ENCODE measurements around the gene TRMT2B. TPM values are rescaled to one million over a fixed set of nuclear protein-coding genes. Genes with fewer than 3 reads are reported as not detected.

TRMT2B gene
- total and polyA plus RNA-seq, 9 donors, result 8.8 to 18.1 (median 14.9) TPM

GRCh38 chrX:101040197-101040596 lies 11.7 kb downstream of the TRMT2B start:
- Histone ChIP-seq H3K36me3 (no peaks in the 10 kb centered on the region), H3K4me1 (ENCODE audit: insufficient read depth) (no peaks in the 10 kb centered on the region), H3K4me3 (no peak overlapping the region), H3K9me3 (no peaks in the 10 kb centered on the region), H3K27me3 (no peaks in the 10 kb centered on the region), H3K27ac (no peak overlapping the region)
- WGBS, 3 donors, result 81 to 84% (median 82%) methylated on average over 4 of the region's 4 CpGs
- no peak for TF ChIP-seq CTCF (IDR thresholded peaks at IDR 0.05)
- no peak for TF ChIP-seq EP300 (IDR thresholded peaks at IDR 0.05)
- no peak for TF ChIP-seq POLR2A (IDR thresholded peaks at IDR 0.05)
- no peak for DNase-seq
- intact Hi-C loops (cut with DNase I), result no loop called here

- Histone ChIP-seq H3K36me3 (no peaks in the 10 kb centered on the region), H3K27me3 (no peaks in the 10 kb centered on the region), H3K4me1 (ENCODE audit: insufficient read depth) (no peaks in the 10 kb centered on the region), H3K9me3 (no peaks in the 10 kb centered on the region), H3K27ac (no peak overlapping the region), H3K4me3 (no peak overlapping the region)
- intact Hi-C loops (cut with DNase I), result no loop called here
- DNase-seq, result no peak
- TF ChIP-seq CTCF (IDR thresholded peaks at IDR 0.05) (no peak), EP300 (IDR thresholded peaks at IDR 0.05) (no peak), POLR2A (IDR thresholded peaks at IDR 0.05) (no peak)
Observed at GRCh38 chrX:101037231-101037630, 14.7 kb downstream of the TRMT2B start.

- H3K4me1 ChIP-seq (ENCODE audit: insufficient read depth), result no peaks in the 10 kb centered on the region
- no peak overlapping the region for H3K4me3 ChIP-seq
- no peak overlapping the region for H3K27ac ChIP-seq
- 70 to 83% (median 82%) methylated on average over 1 of the region's 1 CpG for WGBS, 3 donors
- no peaks in the 10 kb centered on the region for H3K36me3 ChIP-seq
- intact Hi-C loops (cut with DNase I), result no loop called here
- TF ChIP-seq CTCF (IDR thresholded peaks at IDR 0.05) (no peak), EP300 (IDR thresholded peaks at IDR 0.05) (no peak), POLR2A (IDR thresholded peaks at IDR 0.05) (no peak)
- H3K27me3 ChIP-seq, result no peaks in the 10 kb centered on the region
- no peaks in the 10 kb centered on the region for H3K9me3 ChIP-seq
- DNase-seq, result no peak
Observed at GRCh38 chrX:101029665-101030064, 22.2 kb downstream of the TRMT2B start.

DNA sequence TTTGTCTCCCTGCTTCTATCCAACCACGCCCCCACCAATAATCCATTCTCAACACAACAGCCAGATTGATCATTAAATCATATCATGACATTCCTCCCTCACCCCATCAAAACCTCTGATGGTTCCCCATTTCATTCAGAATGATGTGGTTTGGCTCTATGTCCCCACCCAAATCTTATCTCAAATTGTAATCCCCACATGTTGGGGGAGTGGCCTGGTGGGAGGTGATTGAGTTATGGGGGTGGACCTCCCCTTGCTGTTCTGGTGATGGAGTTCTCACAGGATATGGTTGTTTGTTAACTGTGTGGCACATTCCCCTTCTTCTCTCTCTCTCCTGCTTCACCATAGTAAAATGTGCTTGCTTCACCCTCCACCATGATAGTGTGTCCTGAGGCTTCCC lies 23.3 kb downstream of the TRMT2B start:
- H3K4me1 ChIP-seq (ENCODE audit: insufficient read depth), result no peaks in the 10 kb centered on the region
- H3K27me3 ChIP-seq, result no peaks in the 10 kb centered on the region
- no peaks in the 10 kb centered on the region for H3K9me3 ChIP-seq
- TF ChIP-seq POLR2A (IDR thresholded peaks at IDR 0.05) (no peak), CTCF (IDR thresholded peaks at IDR 0.05) (no peak), EP300 (IDR thresholded peaks at IDR 0.05) (no peak)
- intact Hi-C loops (cut with DNase I), result no loop called here
- no peaks in the 10 kb centered on the region for H3K36me3 ChIP-seq
- no peak overlapping the region for H3K4me3 ChIP-seq
- WGBS, 3 donors, result 65 to 75% (median 68%) methylated on average over 1 of the region's 1 CpG
- no peak overlapping the region for H3K27ac ChIP-seq
- DNase-seq, result no peak

DNA sequence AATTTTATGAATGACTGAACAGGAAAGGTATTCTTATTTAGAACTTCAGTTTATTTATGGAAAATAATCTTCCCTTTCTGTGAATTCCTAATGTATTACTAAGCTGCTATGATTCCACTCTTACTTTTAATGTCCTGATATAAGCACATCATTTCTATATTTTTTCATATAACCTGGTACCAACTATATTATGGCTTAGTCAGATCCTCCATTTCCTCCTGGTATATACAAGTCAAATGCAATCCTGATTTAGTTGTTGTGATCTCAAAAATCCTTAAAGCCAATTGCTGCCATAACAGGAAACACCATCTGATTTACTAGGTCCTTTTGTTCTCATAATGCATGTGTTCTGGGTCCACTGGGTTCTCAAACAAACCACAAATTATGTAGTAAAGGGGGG lies 26.8 kb downstream of the TRMT2B start:
- TF ChIP-seq POLR2A (IDR thresholded peaks at IDR 0.05), result no peak
- Histone ChIP-seq H3K4me3 (no peak overlapping the region), H3K27ac (no peak overlapping the region), H3K9me3 (no peaks in the 10 kb centered on the region), H3K27me3 (no peaks in the 10 kb centered on the region), H3K4me1 (ENCODE audit: insufficient read depth) (no peaks in the 10 kb centered on the region), H3K36me3 (no peaks in the 10 kb centered on the region)
- no peak for DNase-seq
- intact Hi-C loops (cut with DNase I), result loop anchor here in 1 of 4 donors (1.0 kb wide), 1 partner anchor 18 kb away; no protein-coding TSS in a partner anchor

Data from ovary (tissue), 9 donors.